Esophagus squamous epithelium (tissue), 5 donors: Measurements from ENCODE around the gene MAML3. TPM values are rescaled to one million over a fixed set of nuclear protein-coding genes. Genes with fewer than 3 reads are reported as not detected.

ENCODE experiments used
- DNase-seq: peaks from one replicate; lab custom pipeline; 2025; lab: John Stamatoyannopoulos, UW
- H3K27ac ChIP-seq, 4 donors: fragments of 200-600 bp; sonication (generic); one replicate each; pipeline ENCODE4 v1.5.1; 2016 to 2019; ENCODE audit warnings: mild to moderate bottlenecking in 1 of 4
- H3K27me3 ChIP-seq, 4 donors: fragments of 200-600 bp; sonication (generic); 1 replicate in 3 of 4; 2 replicates in 1 of 4; pipeline versions ENCODE4 v1.5.1 to v1.6.0; 2017 to 2021; ENCODE audit warnings: antibody characterized with exemption in 1 of 4
- H3K36me3 ChIP-seq, 3 donors: fragments of 200-600 bp; sonication (generic); one replicate each; pipeline ENCODE4 v1.5.1; 2016 to 2019
- H3K4me1 ChIP-seq, 3 donors: fragments of 200-600 bp; sonication (generic); one replicate each; pipeline ENCODE4 v1.5.1; 2017 to 2019
- H3K4me3 ChIP-seq, 4 donors: fragments of 200-600 bp; sonication (generic); 1 replicate in 3 of 4; 2 replicates in 1 of 4; pipeline ENCODE4 v1.5.1; 2016 to 2019; ENCODE audit warnings: mild to moderate bottlenecking in 2 of 4, moderate library complexity in 1 of 4
- H3K9me3 ChIP-seq, 3 donors: fragments of 200-600 bp; sonication (generic); one replicate each; pipeline ENCODE4 v1.5.1; 2016 to 2019
- CTCF ChIP-seq, 6 experiments: fragments of 450-650 bp in 4 of 6; fragments of 200-600 bp in 2 of 6; sonication (generic) in 2 of 6; IDR thresholded peaks; one replicate each; pipeline ENCODE4 v1.5.1; 2016 to 2019; ENCODE audit warnings: antibody characterized with exemption in 6 of 6, mild to moderate bottlenecking in 4 of 6, moderate library complexity in 4 of 6
- POLR2A ChIP-seq, 4 donors: fragments of 450-650 bp; IDR thresholded peaks; one replicate each; pipeline ENCODE4 v1.6.1; 2017; ENCODE audit warnings: antibody characterized with exemption in 4 of 4, mild to moderate bottlenecking in 4 of 4, moderate library complexity in 3 of 4
- WGBS, 2 donors: methylation state at CpG; one replicate each; pipeline ENCODE4 v1.1.5; 2018; 5-methylcytosine and 5-hydroxymethylcytosine counted together
- intact Hi-C: fragments of 100-400 bp; cut with DNase I; formaldehyde crosslinking; loops from one replicate; pipeline ENCODE4 v1.15.0; 2022
- total RNA-seq, 4 donors: library from RNA; depleted of rRNA; stranded (reverse); fragments of >200 nt; gene quantifications; one replicate each; pipeline ENCODE4 v1.1.0, GENCODE V29; 2016
- donor health status: DM: yes; HTN: yes; CAD: no.

MAML3 gene
- total RNA-seq, 4 donors from 2014 or later, result 6.9 to 14.2 (median 8.9) TPM

- no peaks in the 10 kb centered on the region for H3K36me3 ChIP-seq
- H3K4me3 ChIP-seq, result no peak overlapping the region
- intact Hi-C loops, result no loop called here
- DNase-seq, result no peak
- TF ChIP-seq POLR2A (IDR thresholded peaks at IDR 0.05), result no peak
- no peak for TF ChIP-seq CTCF (IDR thresholded peaks at IDR 0.05)
- no peak overlapping the region for H3K27ac ChIP-seq
- no peaks in the 10 kb centered on the region for H3K9me3 ChIP-seq
- WGBS, 2 donors, result 52 to 59% methylated on average over 3 of the region's 3 CpGs
- no peaks in the 10 kb centered on the region for H3K27me3 ChIP-seq
- H3K4me1 ChIP-seq, result no peaks in the 10 kb centered on the region
Measured at GRCh38 chr4:139781066-139781465, 372.9 kb downstream of the MAML3 start.

- no peak overlapping the region for H3K4me3 ChIP-seq
- TF ChIP-seq POLR2A (IDR thresholded peaks at IDR 0.05) (no peak), CTCF (IDR thresholded peaks at IDR 0.05) (no peak)
- intact Hi-C loops, result no loop called here
- no peak for DNase-seq
- 91 to 95% methylated on average over 8 to 9 of the region's 9 CpGs for WGBS, 2 donors
- no peaks in the 10 kb centered on the region for H3K27me3 ChIP-seq
- no peak overlapping the region for H3K27ac ChIP-seq
- H3K36me3 ChIP-seq, result no peaks in the 10 kb centered on the region
- no peaks in the 10 kb centered on the region for H3K9me3 ChIP-seq
- H3K4me1 ChIP-seq, result no peaks in the 10 kb centered on the region
Measured at GRCh38 chr4:139779691-139780090, 374.3 kb downstream of the MAML3 start.

GRCh38 chr4:139777757-139778156 is 376.2 kb downstream of the MAML3 start:
- 81 to 96% methylated on average over 3 of the region's 3 CpGs for WGBS, 2 donors
- Histone ChIP-seq H3K9me3 (no peaks in the 10 kb centered on the region), H3K4me1 (no peaks in the 10 kb centered on the region), H3K4me3 (no peak overlapping the region), H3K27me3 (no peaks in the 10 kb centered on the region), H3K27ac (no peak overlapping the region), H3K36me3 (no peaks in the 10 kb centered on the region)
- DNase-seq, result no peak
- intact Hi-C loops, result no loop called here
- TF ChIP-seq CTCF (IDR thresholded peaks at IDR 0.05) (no peak), POLR2A (IDR thresholded peaks at IDR 0.05) (no peak)

- no peak for TF ChIP-seq CTCF (IDR thresholded peaks at IDR 0.05)
- no peak for TF ChIP-seq POLR2A (IDR thresholded peaks at IDR 0.05)
- Histone ChIP-seq H3K27me3 (no peaks in the 10 kb centered on the region), H3K9me3 (no peaks in the 10 kb centered on the region), H3K36me3 (no peaks in the 10 kb centered on the region), H3K4me3 (no peak overlapping the region), H3K27ac (no peak overlapping the region), H3K4me1 (no peaks in the 10 kb centered on the region)
- intact Hi-C loops, result no loop called here
- no peak for DNase-seq
- WGBS, 2 donors, result 55 to 69% methylated on average over 4 of the region's 4 CpGs
Measured at GRCh38 chr4:139776235-139776634, 377.7 kb downstream of the MAML3 start.

- intact Hi-C loops, result no loop called here
- TF ChIP-seq POLR2A (IDR thresholded peaks at IDR 0.05) (no peak), CTCF (IDR thresholded peaks at IDR 0.05) (no peak)
- Histone ChIP-seq H3K27ac (no peak overlapping the region), H3K4me3 (no peak overlapping the region), H3K9me3 (no peaks in the 10 kb centered on the region), H3K4me1 (peaks cover 0 to 9% (median 0%) of the 10 kb centered on the region in 3 donors), H3K36me3 (no peaks in the 10 kb centered on the region), H3K27me3 (no peaks in the 10 kb centered on the region)
- WGBS, 2 donors, result 75 to 77% methylated on average over 6 of the region's 6 CpGs
- DNase-seq, result no peak
Measured at GRCh38 chr4:139774759-139775487, 379.1 kb downstream of the MAML3 start.
